Panc1 (cell line): ENCODE data around the gene NFAM1.

Experiments used
- TF ChIP-seq, protein P1 (sequence below): fragments of 450-650 bp; IDR thresholded peaks from 2 replicates; pipeline ENCODE4 v1.5.1; 2017; ENCODE audit warnings: mild to moderate bottlenecking
- TF ChIP-seq, protein P2 (sequence below), 2 experiments: IDR thresholded peaks; 2 replicates each; pipeline ENCODE4 v1.6.1; 2011 to 2012; ENCODE audit warnings: low read depth in 2 of 2, control low read depth in 1 of 2, low read length in 1 of 2, mild to moderate bottlenecking in 1 of 2, moderate library complexity in 1 of 2; ENCODE audit not compliant: insufficient read depth in 1 of 2

DNA sequence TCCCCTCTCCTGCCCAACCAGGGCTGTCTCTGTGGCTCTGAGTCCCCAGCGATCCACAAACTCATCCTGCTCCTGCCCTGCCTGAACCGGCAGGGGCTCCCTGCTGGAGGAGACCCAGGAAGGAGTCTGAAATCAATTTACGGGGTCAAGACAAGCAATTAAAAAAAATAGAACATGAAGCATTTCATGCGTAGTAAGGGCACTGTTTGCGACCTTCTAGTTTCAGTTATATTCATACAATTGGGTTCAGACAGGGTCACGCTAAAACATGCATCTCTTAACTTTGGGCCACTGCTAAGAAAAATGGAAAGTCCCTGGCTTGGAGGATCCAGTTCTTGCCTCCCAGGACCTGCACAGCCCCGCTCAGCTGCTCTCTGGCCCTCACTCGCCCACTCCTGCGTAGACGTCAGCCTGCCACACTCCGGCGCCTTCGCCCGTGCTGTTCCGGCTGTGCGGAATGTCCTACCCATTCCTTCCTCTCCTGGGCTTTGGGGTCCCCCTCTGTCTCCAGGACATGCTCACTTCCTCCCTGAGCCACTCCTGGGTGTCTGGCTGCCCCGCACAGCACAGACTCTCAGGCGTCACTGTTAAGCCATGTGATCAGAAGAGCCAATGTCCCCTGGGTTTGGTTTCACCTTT lies 12.8 kb downstream of the NFAM1 start:
- TF ChIP-seq, protein P1, sequence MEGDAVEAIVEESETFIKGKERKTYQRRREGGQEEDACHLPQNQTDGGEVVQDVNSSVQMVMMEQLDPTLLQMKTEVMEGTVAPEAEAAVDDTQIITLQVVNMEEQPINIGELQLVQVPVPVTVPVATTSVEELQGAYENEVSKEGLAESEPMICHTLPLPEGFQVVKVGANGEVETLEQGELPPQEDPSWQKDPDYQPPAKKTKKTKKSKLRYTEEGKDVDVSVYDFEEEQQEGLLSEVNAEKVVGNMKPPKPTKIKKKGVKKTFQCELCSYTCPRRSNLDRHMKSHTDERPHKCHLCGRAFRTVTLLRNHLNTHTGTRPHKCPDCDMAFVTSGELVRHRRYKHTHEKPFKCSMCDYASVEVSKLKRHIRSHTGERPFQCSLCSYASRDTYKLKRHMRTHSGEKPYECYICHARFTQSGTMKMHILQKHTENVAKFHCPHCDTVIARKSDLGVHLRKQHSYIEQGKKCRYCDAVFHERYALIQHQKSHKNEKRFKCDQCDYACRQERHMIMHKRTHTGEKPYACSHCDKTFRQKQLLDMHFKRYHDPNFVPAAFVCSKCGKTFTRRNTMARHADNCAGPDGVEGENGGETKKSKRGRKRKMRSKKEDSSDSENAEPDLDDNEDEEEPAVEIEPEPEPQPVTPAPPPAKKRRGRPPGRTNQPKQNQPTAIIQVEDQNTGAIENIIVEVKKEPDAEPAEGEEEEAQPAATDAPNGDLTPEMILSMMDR, result no peak
- TF ChIP-seq, protein P2, sequence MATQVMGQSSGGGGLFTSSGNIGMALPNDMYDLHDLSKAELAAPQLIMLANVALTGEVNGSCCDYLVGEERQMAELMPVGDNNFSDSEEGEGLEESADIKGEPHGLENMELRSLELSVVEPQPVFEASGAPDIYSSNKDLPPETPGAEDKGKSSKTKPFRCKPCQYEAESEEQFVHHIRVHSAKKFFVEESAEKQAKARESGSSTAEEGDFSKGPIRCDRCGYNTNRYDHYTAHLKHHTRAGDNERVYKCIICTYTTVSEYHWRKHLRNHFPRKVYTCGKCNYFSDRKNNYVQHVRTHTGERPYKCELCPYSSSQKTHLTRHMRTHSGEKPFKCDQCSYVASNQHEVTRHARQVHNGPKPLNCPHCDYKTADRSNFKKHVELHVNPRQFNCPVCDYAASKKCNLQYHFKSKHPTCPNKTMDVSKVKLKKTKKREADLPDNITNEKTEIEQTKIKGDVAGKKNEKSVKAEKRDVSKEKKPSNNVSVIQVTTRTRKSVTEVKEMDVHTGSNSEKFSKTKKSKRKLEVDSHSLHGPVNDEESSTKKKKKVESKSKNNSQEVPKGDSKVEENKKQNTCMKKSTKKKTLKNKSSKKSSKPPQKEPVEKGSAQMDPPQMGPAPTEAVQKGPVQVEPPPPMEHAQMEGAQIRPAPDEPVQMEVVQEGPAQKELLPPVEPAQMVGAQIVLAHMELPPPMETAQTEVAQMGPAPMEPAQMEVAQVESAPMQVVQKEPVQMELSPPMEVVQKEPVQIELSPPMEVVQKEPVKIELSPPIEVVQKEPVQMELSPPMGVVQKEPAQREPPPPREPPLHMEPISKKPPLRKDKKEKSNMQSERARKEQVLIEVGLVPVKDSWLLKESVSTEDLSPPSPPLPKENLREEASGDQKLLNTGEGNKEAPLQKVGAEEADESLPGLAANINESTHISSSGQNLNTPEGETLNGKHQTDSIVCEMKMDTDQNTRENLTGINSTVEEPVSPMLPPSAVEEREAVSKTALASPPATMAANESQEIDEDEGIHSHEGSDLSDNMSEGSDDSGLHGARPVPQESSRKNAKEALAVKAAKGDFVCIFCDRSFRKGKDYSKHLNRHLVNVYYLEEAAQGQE (IDR thresholded peaks at IDR 0.05; ENCODE audit: insufficient read depth in 1 of 2, low read depth in 2 of 2, low read length in 1 of 2), result no peak
